CD14-positive monocyte (primary cell): Measurements from ENCODE around the gene QPCT. TPM values are rescaled to one million over a fixed set of nuclear protein-coding genes. Genes with fewer than 3 reads are reported as not detected.

ENCODE experiments used
- DNase-seq, 3 donors: peaks; one replicate each; pipeline ENCODE4 v3.0.0-alpha.2; 2011 to 2022
- H2AFZ ChIP-seq: 2 replicates; pipeline ENCODE4 v1.6.0; 2012; ENCODE audit warnings: mild to moderate bottlenecking, low read depth, low read length, inconsistent platforms; ENCODE audit not compliant: insufficient read depth, poor library complexity, severe bottlenecking
- H3K27ac ChIP-seq, 2 donors: 1 replicate in 1 of 2; 2 replicates in 1 of 2; pipeline ENCODE4 v1.5.1; 2012 to 2013; ENCODE audit warnings: low read length in 2 of 2, control low read depth in 1 of 2, inconsistent platforms in 1 of 2, low read depth in 1 of 2, mild to moderate bottlenecking in 1 of 2
- H3K27me3 ChIP-seq, 2 donors: one replicate each; pipeline versions ENCODE4 v1.6.0 to v1.6.1; 2011 to 2013; ENCODE audit warnings: low read length in 2 of 2; ENCODE audit not compliant: control insufficient read depth in 2 of 2, insufficient read depth in 2 of 2
- H3K36me3 ChIP-seq, 2 donors: replicated peaks in 1 of 2; 1 replicate in 1 of 2; 2 replicates in 1 of 2; pipeline versions ENCODE4 v1.5.1 to v1.6.1; 2012 to 2013; ENCODE audit warnings: low read length in 2 of 2, control low read depth in 1 of 2, inconsistent platforms in 1 of 2, mild to moderate bottlenecking in 1 of 2; ENCODE audit not compliant: insufficient read depth in 2 of 2, control insufficient read depth in 1 of 2
- H3K4me1 ChIP-seq, 2 donors: 1 replicate in 1 of 2; 2 replicates in 1 of 2; pipeline versions ENCODE4 v1.5.1 to v1.6.1; 2012 to 2013; ENCODE audit warnings: low read length in 2 of 2, control low read depth in 1 of 2, inconsistent platforms in 1 of 2, mild to moderate bottlenecking in 1 of 2, moderate library complexity in 1 of 2; ENCODE audit not compliant: insufficient read depth in 2 of 2, control insufficient read depth in 1 of 2
- H3K4me2 ChIP-seq: replicated peaks from 2 replicates; pipeline ENCODE3; 2012; ENCODE audit warnings: low read length, moderate library complexity, mild to moderate bottlenecking; ENCODE audit not compliant: poor library complexity, severe bottlenecking; ENCODE audit errors: extremely low read depth
- H3K4me3 ChIP-seq, 3 experiments: fragments of 200-600 bp in 1 of 3; sonication (generic) in 1 of 3; replicated peaks in 1 of 3; 1 replicate in 2 of 3; 2 replicates in 1 of 3; pipeline ENCODE4 v1.5.1; 2011 to 2013; ENCODE audit warnings: low read length in 3 of 3, mild to moderate bottlenecking in 3 of 3, control low read depth in 2 of 3, low read depth in 2 of 3, inconsistent platforms in 1 of 3, moderate library complexity in 1 of 3
- H3K79me2 ChIP-seq: 2 replicates; pipeline ENCODE4 v1.6.0; 2012; ENCODE audit warnings: mild to moderate bottlenecking, control low read depth, inconsistent platforms, low read length, moderate library complexity; ENCODE audit not compliant: insufficient read depth
- H3K9ac ChIP-seq: 2 replicates; pipeline ENCODE4 v1.6.0; 2017; ENCODE audit warnings: low read length, mild to moderate bottlenecking; ENCODE audit not compliant: insufficient read depth, poor library complexity, severe bottlenecking
- H3K9me3 ChIP-seq, 2 donors: replicated peaks in 1 of 2; 1 replicate in 1 of 2; 2 replicates in 1 of 2; pipeline versions ENCODE4 v1.5.1 to v1.6.1; 2012 to 2013; ENCODE audit warnings: low read length in 2 of 2, control low read depth in 1 of 2; ENCODE audit not compliant: control insufficient read depth in 1 of 2, insufficient read depth in 1 of 2
- H4K20me1 ChIP-seq: 2 replicates; pipeline ENCODE4 v1.6.0; 2012; ENCODE audit warnings: mild to moderate bottlenecking, low read length, control low read depth, moderate library complexity; ENCODE audit not compliant: insufficient read depth
- H3K27ac Mint-ChIP-seq, 7 donors: one replicate each; pipeline ENCODE4 v1.8.0; 2020; ENCODE audit warnings: mild to moderate bottlenecking in 7 of 7, mixed read lengths in 7 of 7, moderate library complexity in 6 of 7, inconsistent platforms in 2 of 7
- H3K27me3 Mint-ChIP-seq, 3 donors: one replicate each; pipeline ENCODE4 v1.8.0; 2021 to 2022; ENCODE audit warnings: low read depth in 3 of 3, mild to moderate bottlenecking in 3 of 3, mixed read lengths in 3 of 3, moderate library complexity in 3 of 3, inconsistent platforms in 1 of 3
- H3K36me3 Mint-ChIP-seq, 2 donors: one replicate each; pipeline ENCODE4 v1.8.0; 2020; ENCODE audit warnings: mixed read lengths in 2 of 2, inconsistent platforms in 1 of 2, mild to moderate bottlenecking in 1 of 2
- H3K4me1 Mint-ChIP-seq: one replicate; pipeline ENCODE4 v1.8.0; 2020; ENCODE audit warnings: mild to moderate bottlenecking, mixed read lengths
- H3K4me3 Mint-ChIP-seq, 2 donors: one replicate each; pipeline ENCODE4 v1.8.0; 2020; ENCODE audit warnings: mild to moderate bottlenecking in 2 of 2, mixed read lengths in 2 of 2, moderate library complexity in 1 of 2
- H3K9me3 Mint-ChIP-seq, 7 donors: one replicate each; pipeline ENCODE4 v1.8.0; 2020 to 2022; ENCODE audit warnings: mixed read lengths in 7 of 7, mild to moderate bottlenecking in 6 of 7, moderate library complexity in 6 of 7, inconsistent platforms in 2 of 7
- WGBS: methylation state at CpG from one replicate; pipeline ENCODE4 v1.1.5; 2013; ENCODE audit warnings: missing lambda C conversion rate; ENCODE audit not compliant: insufficient coverage; 5-methylcytosine and 5-hydroxymethylcytosine counted together
- intact Hi-C, 2 donors: fragments of 100-400 bp; cut with micrococcal nuclease; formaldehyde crosslinking; loops; one replicate each; pipeline versions ENCODE4 v1.15.0 to v1.15.1; 2023
- polyA plus RNA-seq, 3 donors: library from polyadenylated mRNA; depleted of rRNA in 1 of 3; unstranded in 2 of 3; stranded (reverse) in 1 of 3; fragments of 300-500 nt in 2 of 3; fragments of >200 nt in 1 of 3; fragmentation: Illumina TruSeq in 2 of 3; gene quantifications; 1 replicate in 2 of 3; 2 replicates in 1 of 3; pipeline ENCODE4 v1.2.3, GENCODE V29; 2012 to 2021
- TF ChIP-seq, protein P1 (sequence below): fragments of 200-600 bp; IDR thresholded peaks from one replicate; pipeline ENCODE4 v1.8.0; 2022; ENCODE audit warnings: antibody characterized with exemption, mild to moderate bottlenecking

QPCT gene
- polyA plus RNA-seq, 3 donors, result 54.7 to 302 (median 272) TPM

DNA sequence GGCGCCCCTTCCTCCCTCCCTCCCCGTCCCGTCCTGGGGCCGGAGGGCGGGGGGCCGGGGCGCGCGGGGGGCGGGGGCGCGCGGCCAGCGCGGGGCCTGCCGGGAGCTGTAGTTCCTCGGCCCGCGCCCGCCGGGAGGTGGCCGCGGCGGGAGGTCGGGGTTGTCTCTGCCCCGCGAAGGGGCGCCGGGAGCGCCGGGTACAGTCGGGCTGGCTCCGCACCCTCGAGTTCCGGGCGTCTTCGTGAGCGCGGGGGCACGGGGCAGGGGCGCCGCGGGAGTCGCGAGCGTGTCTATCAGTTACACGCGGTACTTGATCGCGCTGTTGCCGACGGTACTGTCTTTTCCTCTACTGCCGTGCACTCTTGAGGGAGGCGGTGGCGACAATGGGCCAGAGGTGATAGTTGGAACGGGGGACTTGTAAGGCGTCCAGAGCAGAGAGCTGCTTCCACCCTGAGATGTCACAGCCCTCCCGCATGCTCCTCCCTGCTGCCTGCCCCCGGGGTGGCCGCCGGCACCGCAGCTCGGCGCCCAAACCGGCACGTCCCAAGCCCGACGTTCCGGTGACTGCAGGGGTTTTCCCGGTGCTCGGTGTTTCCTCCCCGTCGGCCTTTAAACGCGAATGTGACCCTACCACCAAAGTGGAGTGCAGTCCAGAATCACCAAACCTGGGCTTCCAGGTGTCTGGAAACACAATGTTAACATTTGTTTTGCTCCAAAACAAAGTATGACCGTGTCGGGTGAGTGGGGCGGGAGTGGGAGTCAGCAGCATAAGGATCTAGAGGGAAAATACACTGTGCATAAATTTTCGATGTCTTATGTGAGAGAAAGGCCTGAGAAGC lies 19.4 kb upstream of the QPCT start, which contains the start of gene PRKD3:
Gene PRKD3 (minus strand): TSS at position 48 of the 839 bp plus-strand sequence. CDS start 8,309 bp downstream, outside the sequence.
- H3K27me3 Mint-ChIP-seq, result peaks cover 0 to 2% (median 0%) of the 10 kb centered on the region in 3 donors
- intact Hi-C loops, result no loop called here
- TF ChIP-seq, protein P1, sequence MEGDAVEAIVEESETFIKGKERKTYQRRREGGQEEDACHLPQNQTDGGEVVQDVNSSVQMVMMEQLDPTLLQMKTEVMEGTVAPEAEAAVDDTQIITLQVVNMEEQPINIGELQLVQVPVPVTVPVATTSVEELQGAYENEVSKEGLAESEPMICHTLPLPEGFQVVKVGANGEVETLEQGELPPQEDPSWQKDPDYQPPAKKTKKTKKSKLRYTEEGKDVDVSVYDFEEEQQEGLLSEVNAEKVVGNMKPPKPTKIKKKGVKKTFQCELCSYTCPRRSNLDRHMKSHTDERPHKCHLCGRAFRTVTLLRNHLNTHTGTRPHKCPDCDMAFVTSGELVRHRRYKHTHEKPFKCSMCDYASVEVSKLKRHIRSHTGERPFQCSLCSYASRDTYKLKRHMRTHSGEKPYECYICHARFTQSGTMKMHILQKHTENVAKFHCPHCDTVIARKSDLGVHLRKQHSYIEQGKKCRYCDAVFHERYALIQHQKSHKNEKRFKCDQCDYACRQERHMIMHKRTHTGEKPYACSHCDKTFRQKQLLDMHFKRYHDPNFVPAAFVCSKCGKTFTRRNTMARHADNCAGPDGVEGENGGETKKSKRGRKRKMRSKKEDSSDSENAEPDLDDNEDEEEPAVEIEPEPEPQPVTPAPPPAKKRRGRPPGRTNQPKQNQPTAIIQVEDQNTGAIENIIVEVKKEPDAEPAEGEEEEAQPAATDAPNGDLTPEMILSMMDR, result no peak
- peak within 1 kb of the TSS; percentile 91 to 97 (median 96) for H3K4me3 ChIP-seq
- H3K36me3 ChIP-seq, result no peaks in the 10 kb centered on the region
- peak within 1 kb of the TSS; percentile 78 for H3K4me2 ChIP-seq
- no peaks in the 10 kb centered on the region for H3K27me3 ChIP-seq
- H3K4me1 Mint-ChIP-seq, result peaks cover 43% of the 10 kb centered on the region
- peak within 1 kb of the TSS; percentile 93 to 98 for H3K4me3 Mint-ChIP-seq
- DNase-seq, result peak; percentile 32 to 60 (median 38)
- H3K36me3 Mint-ChIP-seq, result no peaks in the 10 kb centered on the region
- peak within 1 kb of the TSS; percentile 83 for H3K9ac ChIP-seq
- peak within 1 kb of the TSS; percentile 66 to 82 for H3K27ac ChIP-seq
- peaks cover 7% of the 10 kb centered on the region for H4K20me1 ChIP-seq
- H3K9me3 Mint-ChIP-seq, result peaks cover 0 to 1% (median 0%) of the 10 kb centered on the region in 7 donors
- peak within 1 kb of the TSS; percentile 83 to 95 (median 90) for H3K27ac Mint-ChIP-seq
- peak within 1 kb of the TSS; percentile 90 for H2AFZ ChIP-seq
- WGBS, result under 1% methylated on average over 69 of the region's 79 CpGs
- no peaks in the 10 kb centered on the region for H3K9me3 ChIP-seq
- peaks cover 28 to 48% of the 10 kb centered on the region in 2 donors for H3K4me1 ChIP-seq
- peaks cover 42% of the 10 kb centered on the region for H3K79me2 ChIP-seq

DNA sequence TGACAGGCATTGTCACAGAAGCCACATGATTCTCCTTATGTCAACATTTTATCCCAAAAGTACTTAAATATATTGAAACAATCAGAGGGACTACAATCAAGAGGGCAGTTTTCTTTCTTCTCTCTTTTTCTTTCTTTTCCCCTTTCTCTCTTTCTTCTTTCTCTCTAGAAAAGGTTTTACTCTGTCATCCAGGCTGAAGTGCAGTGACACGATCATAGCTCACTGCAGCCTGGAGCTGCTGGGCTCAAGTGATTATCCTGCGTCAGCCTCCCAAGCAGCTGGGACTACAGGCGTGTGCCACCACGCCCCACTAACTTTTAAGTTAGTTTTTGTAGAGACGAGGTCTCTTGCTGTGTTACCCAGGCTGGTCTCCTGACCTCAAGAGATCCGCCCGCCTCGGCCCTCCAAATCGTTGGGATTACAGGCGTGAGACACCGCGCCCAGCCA lies 18.8 kb upstream of the QPCT start:
- H3K9me3 Mint-ChIP-seq, result peaks cover 0 to 1% (median 0%) of the 10 kb centered on the region in 7 donors
- DNase-seq, result no peak
- Histone ChIP-seq H3K4me1 (peaks cover 31 to 50% of the 10 kb centered on the region in 2 donors), H3K4me3 (peak overlapping the region; percentile 91 to 97 (median 96)), H3K9me3 (no peaks in the 10 kb centered on the region), H2AFZ (peak overlapping the region; percentile 90), H3K79me2 (peaks cover 36% of the 10 kb centered on the region), H4K20me1 (peaks cover 7% of the 10 kb centered on the region), H3K4me2 (peak overlapping the region; percentile 78), H3K9ac (peak overlapping the region; percentile 83), H3K36me3 (no peaks in the 10 kb centered on the region), H3K27me3 (no peaks in the 10 kb centered on the region), H3K27ac (peak overlapping the region in 1 of 2 donors; percentile 82)
- H3K4me1 Mint-ChIP-seq, result peaks cover 43% of the 10 kb centered on the region
- intact Hi-C loops, result no loop called here
- H3K4me3 Mint-ChIP-seq, result peak overlapping the region; percentile 89 to 93
- H3K27ac Mint-ChIP-seq, result peak overlapping the region in 6 of 7 donors; percentile 35 to 88 (median 74)
- no peaks in the 10 kb centered on the region for H3K36me3 Mint-ChIP-seq
- peaks cover 0 to 2% (median 0%) of the 10 kb centered on the region in 3 donors for H3K27me3 Mint-ChIP-seq
- WGBS, result 60% methylated on average over 1 of the region's 12 CpGs
- TF ChIP-seq, protein P1, result no peak
